ENCODE results near the gene DIPK1A. TPM values are rescaled to one million over a fixed set of nuclear protein-coding genes. Genes with fewer than 3 reads are reported as not detected.

DIPK1A gene
- total RNA-seq, 1 donor from 2014 or later = 1.3 TPM

DNA sequence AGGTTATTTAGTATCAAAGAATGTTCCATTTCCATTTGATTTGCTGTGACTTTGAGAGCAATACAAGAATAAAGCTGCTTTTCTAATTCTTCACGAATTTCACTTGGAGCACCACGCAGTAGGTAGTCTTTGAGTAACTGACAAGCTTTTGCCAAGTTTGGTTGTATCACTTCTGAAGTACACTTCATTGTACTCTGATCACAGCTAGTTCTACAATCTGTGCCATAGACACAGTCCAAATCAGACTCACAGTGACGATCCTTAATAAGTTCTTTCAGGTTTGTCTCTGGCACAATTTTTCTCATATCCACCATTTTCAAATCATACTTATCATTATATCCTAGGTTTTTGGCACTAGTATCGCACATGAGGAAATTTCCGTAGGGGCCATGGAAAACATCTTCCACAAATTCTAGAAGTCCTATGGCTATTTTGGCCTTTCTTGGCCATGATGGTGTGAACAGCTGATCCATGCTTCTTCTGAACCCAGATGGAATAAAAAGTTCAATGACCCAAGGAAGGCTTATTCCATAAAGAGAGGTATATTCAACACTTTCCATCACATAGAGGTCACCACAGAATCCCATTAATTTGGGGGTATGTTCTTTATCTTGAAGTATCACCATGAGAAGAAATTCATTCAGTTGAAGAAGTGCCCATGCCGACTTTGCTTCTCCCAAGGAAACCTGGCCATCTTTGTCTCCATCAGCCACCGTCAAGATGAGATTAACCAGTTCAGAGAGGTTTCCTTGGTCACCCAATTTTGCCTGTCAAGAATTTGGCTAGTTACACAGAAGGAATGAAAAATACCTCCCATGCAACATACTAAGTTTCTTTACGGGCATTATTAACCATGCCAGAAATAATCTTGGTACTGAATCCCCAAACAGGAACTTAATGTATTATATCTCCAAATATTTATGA is 117.6 kb downstream of the DIPK1A start:
- no peak for DNase-seq (ENCODE audit: extremely low read depth, low read depth, low spot score)

DNA sequence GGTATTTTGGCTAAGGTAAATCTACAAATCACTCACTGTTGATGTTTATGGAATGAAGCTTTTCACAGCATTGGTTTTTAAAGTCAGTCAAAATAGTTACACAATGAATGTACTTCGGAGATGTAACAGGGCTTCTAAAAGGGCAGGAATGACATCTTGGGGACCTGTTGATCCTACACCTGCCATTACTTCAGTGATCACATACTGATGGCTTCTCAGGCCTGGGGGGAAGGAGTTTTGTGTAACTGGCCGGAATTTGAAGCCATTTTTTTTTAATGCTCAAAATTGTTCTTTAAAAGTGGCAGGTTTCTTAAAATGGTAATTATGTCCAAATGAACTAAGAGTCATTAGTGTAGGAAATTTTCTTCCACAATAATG is 118.2 kb downstream of the DIPK1A start:
- no peak for DNase-seq (ENCODE audit: extremely low read depth, low read depth, low spot score)

DNA sequence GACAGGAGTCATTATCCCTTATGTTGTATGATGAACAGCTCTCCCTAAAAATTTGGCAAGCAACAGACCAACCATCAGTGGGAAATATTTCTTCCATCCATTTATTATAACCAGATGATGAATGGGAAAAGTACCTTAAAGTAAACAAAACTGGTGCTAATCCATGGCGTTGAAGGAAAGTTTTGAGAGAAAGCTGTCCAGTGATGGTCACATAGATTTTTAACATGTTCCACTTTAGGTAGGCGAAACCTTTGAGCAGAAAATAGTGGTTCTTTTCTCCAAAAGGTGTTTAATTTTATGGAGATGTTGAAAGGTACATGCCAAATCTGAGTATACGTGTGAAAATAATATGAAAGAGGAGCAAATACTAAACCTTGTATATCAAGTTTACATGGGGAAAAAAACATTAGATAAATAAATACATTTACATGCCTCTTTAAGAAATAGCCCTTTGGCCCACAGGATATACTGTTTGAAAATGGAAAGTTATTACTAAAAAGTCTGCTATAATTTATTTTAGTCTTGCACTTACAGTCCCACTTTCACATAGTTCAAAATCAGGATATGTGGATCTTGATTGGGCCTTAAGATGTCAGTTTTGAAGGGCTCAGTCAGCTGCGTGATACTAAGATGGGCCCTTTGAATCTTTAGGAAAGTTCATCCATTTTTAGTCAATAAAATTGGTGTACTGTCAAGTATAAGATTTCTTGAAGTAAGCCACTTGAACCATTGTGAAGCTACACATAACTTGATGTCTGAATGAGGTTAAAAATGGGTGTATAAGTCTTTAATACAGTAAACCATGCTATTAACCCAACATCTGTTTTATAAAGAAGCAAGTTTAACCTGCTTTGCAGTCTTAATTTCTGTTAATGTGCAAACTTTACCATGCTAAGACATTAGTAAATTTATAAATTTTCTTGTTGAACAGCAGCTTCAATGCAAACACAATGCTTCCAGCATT is 118.9 kb downstream of the DIPK1A start:
- no peak for DNase-seq (ENCODE audit: extremely low read depth, low read depth, low spot score)

- no peak for DNase-seq (ENCODE audit: extremely low read depth, low read depth, low spot score)
These were observed 120.7 kb downstream of the DIPK1A start for GRCh38 chr1:92840600-92840999.

DNA sequence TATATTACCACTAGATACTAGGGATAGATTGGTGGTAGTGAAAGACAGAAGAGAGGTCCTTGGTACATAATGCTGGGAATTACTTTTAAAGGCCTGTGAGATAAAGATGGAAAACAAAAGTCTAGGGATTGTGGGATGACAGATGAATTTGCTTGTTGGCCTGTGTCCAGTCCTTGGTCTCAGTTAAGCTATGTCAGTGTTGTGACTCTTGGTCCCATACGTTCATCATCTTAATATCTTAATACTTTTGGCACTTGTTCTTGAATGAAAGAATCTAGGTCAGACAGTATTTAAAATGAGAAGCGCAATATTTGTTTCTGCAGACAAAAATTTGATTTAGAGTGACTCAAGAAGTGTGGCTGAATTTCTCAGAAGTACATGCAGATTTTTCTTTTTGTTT is 121.8 kb downstream of the DIPK1A start:
- DNase-seq (ENCODE audit: extremely low read depth, low read depth, low spot score) = no peak

GRCh38 chr1:92838519-92838918 is 122.7 kb downstream of the DIPK1A start:
- no peak for DNase-seq (ENCODE audit: extremely low read depth, low read depth, low spot score)

GRCh38 chr1:92837062-92837461 is 124.2 kb downstream of the DIPK1A start:
- DNase-seq (ENCODE audit: extremely low read depth, low read depth, low spot score) = no peak

DNA sequence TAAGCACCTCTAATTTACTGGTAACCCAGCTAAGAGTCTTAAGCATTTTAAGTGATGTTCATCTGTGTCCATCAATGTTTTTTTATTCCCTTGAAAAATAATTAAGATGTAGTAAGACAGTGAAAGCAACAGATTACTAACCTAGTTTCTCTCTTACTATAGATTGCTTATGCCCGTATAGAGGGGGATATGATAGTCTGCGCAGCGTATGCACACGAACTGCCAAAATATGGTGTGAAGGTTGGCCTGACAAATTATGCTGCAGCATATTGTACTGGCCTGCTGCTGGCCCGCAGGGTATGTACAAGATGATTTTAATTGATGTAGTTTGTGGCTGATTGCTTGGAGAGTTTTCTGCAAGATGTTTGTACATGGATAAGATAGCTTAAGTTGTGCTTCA is 126.6 kb downstream of the DIPK1A start:
- DNase-seq (ENCODE audit: extremely low read depth, low read depth, low spot score) = no peak

DNA sequence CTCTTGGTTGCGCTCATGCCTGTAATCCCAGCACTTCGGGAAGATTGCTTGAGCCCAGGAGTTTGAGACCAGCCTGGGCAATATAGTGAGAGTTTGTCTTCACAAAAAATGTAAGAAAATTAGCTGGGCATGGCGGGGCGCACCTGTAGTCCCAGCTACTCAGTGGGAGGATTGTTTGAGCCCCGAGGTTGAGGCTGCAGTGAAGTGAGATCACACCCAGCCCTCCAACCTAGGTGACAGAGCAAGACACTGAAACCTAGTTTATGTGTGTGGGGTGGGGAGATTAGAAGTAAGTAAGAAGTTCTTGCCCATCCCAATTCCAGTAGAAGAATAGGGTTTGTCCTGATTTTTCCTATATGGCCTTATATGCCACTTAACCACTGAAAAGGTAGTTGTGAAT is 127.4 kb downstream of the DIPK1A start:
- DNase-seq (ENCODE audit: extremely low read depth, low read depth, low spot score) = no peak

GRCh38 chr1:92832537-92833114 is 128.6 kb downstream of the DIPK1A start:
- no peak for DNase-seq (ENCODE audit: extremely low read depth, low read depth, low spot score)

DNA sequence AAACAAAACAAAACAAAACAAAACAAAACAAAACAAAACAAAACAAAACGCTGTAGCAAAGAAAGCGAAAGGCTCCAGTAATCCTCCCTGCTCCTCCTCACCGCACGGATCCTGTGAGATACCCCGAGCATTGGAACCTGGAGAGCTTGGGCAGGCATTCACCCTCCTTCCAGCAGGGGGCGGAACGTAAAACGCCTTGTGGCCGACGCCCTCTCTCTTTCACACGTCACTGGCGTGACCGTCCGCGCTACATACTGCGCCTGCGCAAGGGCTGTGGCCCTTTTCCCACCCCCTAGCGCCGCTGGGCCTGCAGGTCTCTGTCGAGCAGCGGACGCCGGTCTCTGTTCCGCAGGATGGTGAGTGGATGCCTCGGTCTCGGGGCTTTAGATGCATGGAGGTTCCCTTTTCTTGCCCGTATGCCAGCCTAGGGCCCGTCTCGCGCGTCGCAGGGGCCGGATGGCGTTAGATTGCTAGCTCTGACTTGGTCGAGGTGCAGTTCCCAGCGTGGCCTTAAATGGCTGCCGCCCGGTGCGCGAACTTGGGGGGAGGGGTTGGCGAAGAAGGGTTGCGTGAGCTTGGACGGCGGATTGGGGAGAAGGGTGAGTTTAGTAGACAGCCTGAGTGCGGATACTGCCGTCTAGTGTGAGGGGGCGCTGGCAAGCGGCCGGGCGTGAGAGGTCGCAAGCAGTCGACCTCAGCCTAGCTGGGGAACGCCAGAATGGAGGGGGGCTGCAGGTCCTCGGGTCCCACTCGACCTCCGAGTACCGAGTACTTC is 129.3 kb downstream of the DIPK1A start, which contains the start of gene RPL5:
TSS of gene RPL5 (plus strand) at position 279 of the 775 bp plus-strand sequence. CDS start at position 354, 75 bp downstream.
- peak; percentile 85 for DNase-seq (ENCODE audit: extremely low read depth, low read depth, low spot score)

DNA sequence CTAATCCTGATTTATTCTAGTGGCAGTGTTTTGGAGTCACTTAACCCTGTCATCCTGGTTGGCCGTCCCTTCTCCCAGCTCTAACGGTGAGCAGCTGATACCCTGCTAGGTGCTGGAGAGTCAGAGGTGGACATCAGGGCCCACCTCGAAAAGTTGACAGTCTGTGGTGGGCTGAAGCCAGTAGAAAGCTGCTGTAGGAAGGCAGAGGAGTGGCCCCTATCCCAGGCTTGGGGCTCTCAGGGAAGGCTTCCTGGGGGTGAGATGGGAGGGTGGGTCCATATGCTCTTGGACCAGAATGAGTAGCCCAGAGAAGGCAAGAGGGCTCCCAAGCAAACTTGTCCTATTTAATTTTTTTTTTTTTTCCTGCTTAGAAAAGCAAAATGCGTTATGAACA is 129.9 kb downstream of the DIPK1A start:
- DNase-seq (ENCODE audit: extremely low read depth, low read depth, low spot score) = no peak

DNA sequence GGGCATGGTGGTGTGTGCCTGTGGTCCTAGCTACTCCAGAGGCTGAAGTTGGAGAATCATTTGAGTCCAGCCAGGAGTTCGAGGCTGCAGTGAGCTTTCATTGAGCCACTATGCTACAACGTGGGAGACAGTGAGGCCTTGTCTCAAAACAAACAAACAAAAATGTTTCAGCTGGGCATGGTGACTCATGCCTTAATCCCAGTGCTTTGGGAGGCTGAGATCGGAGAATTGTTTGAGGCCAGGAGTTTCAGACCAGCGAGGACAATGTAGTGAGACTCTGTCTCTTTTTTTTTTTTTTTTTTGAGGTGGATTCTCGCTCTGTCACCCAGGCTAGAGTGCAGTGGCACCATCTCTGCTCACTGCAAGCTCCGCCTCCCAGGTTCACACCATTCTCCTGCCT is 134.5 kb downstream of the DIPK1A start:
- no peak for DNase-seq (ENCODE audit: extremely low read depth, low read depth, low spot score)

DNA sequence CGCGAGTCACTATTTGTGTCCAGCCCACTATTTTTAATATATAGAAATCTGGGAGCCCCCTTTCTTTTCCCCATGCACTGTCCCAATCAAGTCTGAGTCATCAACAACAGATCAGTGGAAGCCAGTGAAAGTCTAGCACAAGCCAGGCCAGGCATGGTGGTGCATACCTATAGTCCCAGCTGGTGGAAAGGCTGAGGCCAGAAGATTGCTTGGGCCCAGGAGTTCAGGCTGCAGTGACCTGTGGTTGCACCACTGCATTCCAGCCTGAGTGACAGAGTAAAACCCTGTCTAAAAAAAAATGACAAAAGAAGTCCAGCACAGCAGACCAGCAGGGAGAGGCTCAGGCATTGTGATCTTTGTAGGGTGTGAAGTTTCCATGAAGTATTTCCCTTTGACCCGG is 138.4 kb downstream of the DIPK1A start:
- DNase-seq (ENCODE audit: extremely low read depth, low read depth, low spot score) = no peak

DNA sequence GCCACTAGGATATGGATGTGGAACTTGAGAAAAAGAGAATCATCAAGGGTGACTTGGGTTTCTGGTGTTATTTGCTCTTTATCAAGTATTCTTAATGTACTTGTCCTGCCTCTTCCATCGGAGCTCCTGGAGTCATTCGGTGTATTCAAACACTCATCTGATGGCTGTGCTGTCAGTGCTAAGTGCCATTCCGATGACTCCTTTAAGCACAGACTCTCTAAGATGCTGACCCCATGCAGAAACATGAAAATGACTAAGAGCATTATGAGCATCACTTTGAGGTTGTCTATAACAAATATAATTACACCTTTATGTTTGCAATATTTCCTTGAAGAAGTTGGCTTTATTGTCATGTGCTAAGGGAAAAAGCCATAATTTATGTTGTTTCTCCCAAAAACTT is 140.7 kb downstream of the DIPK1A start:
- DNase-seq (ENCODE audit: extremely low read depth, low read depth, low spot score) = no peak

GRCh38 chr1:92820024-92820423 is 141.2 kb downstream of the DIPK1A start:
- DNase-seq (ENCODE audit: extremely low read depth, low read depth, low spot score) = no peak

DNA sequence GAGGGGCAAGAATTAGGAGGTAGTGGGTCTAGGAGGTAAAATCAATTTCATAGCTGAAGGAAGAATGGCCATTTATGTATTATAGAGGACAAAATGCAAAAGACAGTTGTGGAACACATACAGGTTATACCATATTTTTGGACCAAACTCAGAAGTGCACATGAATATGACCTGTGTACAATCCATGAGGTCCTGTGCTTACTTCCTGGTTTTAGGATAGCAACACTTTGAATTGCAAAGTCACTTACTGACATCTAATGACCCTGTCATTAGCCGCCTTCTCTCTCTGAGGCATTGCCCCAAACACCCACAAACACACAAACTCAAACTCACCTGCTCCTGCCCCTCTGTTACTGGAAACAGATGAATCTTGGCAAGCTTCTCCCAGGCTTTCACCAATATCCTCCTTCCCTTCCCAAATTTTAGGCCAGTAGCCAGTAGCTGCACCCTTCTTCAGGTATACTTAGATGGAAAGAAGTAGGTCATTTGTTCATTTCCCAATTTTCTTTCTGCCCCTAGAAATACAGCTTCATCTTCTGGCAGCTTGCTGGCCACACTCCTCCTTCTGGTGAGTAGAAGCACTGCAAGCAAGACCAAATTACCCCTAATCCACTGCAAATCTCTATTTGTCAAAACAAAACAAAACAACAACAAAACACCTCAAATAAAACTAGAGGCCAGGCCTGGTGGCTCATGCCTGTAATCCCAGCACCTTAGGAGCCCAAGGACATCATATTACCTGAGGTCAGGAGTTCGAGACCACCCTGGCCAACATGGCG is 143.1 kb downstream of the DIPK1A start:
- DNase-seq (ENCODE audit: extremely low read depth, low read depth, low spot score) = no peak

- no peak for DNase-seq (ENCODE audit: extremely low read depth, low read depth, low spot score)
These were observed 144.0 kb downstream of the DIPK1A start for GRCh38 chr1:92817137-92817697.

- DNase-seq (ENCODE audit: extremely low read depth, low read depth, low spot score) = no peak
These were observed 144.5 kb downstream of the DIPK1A start for GRCh38 chr1:92816732-92817131.

Measured in glomerular endothelial cell (primary cell).